SK-N-SH (cell line): Measurements from ENCODE around the gene PRR12. TPM values are rescaled to one million over a fixed set of nuclear protein-coding genes. Genes with fewer than 3 reads are reported as not detected.

Experiments used
- CTCF ChIA-PET: fragments of 300-600, 350-600 bp; formaldehyde crosslinking; extraction: SDS; loops from one replicate; lab custom pipeline; 2021; lab: Yijun Ruan, JAX
- POLR2A ChIA-PET: fragments of 350-600 bp; sonication (Branson Sonifier 250); formaldehyde crosslinking; extraction: SDS; loops from one replicate; lab custom pipeline; 2020; ENCODE audit warnings: antibody characterized with exemption, inconsistent platforms; lab: Yijun Ruan, JAX
- DNase-seq: peaks from one replicate; pipeline ENCODE4 v3.0.0; 2012
- H2AFZ ChIP-seq: fragments of 200-600 bp; sonication (generic); 2 replicates; pipeline ENCODE4 v1.8.1; 2016; ENCODE audit warnings: antibody characterized with exemption, mild to moderate bottlenecking, low read depth
- H3F3A ChIP-seq: fragments of 200-600 bp; sonication (generic); replicated peaks from 2 replicates; pipeline ENCODE3; 2016; ENCODE audit warnings: antibody characterized with exemption, mild to moderate bottlenecking; ENCODE audit not compliant: insufficient read depth
- H3K27ac ChIP-seq, 2 experiments: fragments of 200-500 bp in 1 of 2; fragments of 200-600 bp in 1 of 2; sonication (Bioruptor generic) in 1 of 2; sonication (generic), shearing (Covaris generic) in 1 of 2; 2 replicates each; pipeline versions ENCODE4 v1.5.1 to v1.6.1; 2014 to 2016; ENCODE audit warnings: low read depth in 2 of 2, inconsistent platforms in 1 of 2, low read length in 1 of 2, mild to moderate bottlenecking in 1 of 2, mixed read lengths in 1 of 2
- H3K27me3 ChIP-seq: fragments of 200-600 bp; sonication (generic), shearing (Covaris generic); 2 replicates; pipeline ENCODE4 v1.6.1; 2016; ENCODE audit warnings: mixed run types; ENCODE audit not compliant: insufficient read depth
- H3K36me3 ChIP-seq, 2 experiments: fragments of 200-500 bp in 1 of 2; fragments of 200-600 bp in 1 of 2; sonication (Bioruptor generic) in 1 of 2; sonication (generic) in 1 of 2; replicated peaks in 1 of 2; 2 replicates each; pipeline versions ENCODE3 to v1.5.1; 2014 to 2016; ENCODE audit warnings: low read length in 1 of 2, mild to moderate bottlenecking in 1 of 2; ENCODE audit not compliant: insufficient read depth in 2 of 2, control insufficient read depth in 1 of 2
- H3K4me1 ChIP-seq, 2 experiments: fragments of 200-500 bp in 1 of 2; fragments of 200-600 bp in 1 of 2; sonication (Bioruptor generic) in 1 of 2; sonication (generic), shearing (Covaris generic) in 1 of 2; 2 replicates each; pipeline versions ENCODE4 v1.5.1 to v1.6.1; 2014 to 2016; ENCODE audit warnings: low read depth in 1 of 2, low read length in 1 of 2, mixed run types in 1 of 2; ENCODE audit not compliant: insufficient read depth in 2 of 2, control insufficient read depth in 1 of 2
- H3K4me2 ChIP-seq: fragments of 200-600 bp; sonication (generic), shearing (Covaris generic); 2 replicates; pipeline ENCODE4 v1.6.1; 2017; ENCODE audit warnings: mixed run types
- H3K4me3 ChIP-seq, 2 experiments: fragments of 200-500 bp in 1 of 2; fragments of 200-600 bp in 1 of 2; sonication (Bioruptor generic) in 1 of 2; sonication (generic), shearing (Covaris generic) in 1 of 2; 2 replicates each; pipeline versions ENCODE4 v1.5.1 to v1.8.1; 2014 to 2016; ENCODE audit warnings: low read depth in 2 of 2, inconsistent platforms in 1 of 2, low read length in 1 of 2, mild to moderate bottlenecking in 1 of 2, mixed read lengths in 1 of 2, moderate library complexity in 1 of 2
- H3K79me2 ChIP-seq: fragments of 200-600 bp; sonication (generic); 2 replicates; pipeline ENCODE4 v1.8.1; 2017; ENCODE audit warnings: mild to moderate bottlenecking; ENCODE audit not compliant: insufficient read depth
- H3K9ac ChIP-seq: fragments of 200-600 bp; sonication (generic); 2 replicates; pipeline ENCODE4 v1.6.1; 2017; ENCODE audit warnings: mixed run types
- H3K9me2 ChIP-seq: fragments of 200-600 bp; sonication (generic); 2 replicates; pipeline ENCODE4 v1.6.1; 2017; ENCODE audit warnings: mixed run types
- H3K9me3 ChIP-seq: fragments of 200-600 bp; sonication (generic); 2 replicates; pipeline ENCODE4 v1.6.1; 2017; ENCODE audit warnings: mixed run types, mild to moderate bottlenecking, moderate library complexity
- H4K20me1 ChIP-seq: fragments of 200-600 bp; sonication (generic); 2 replicates; pipeline ENCODE4 v1.6.1; 2017; ENCODE audit warnings: mild to moderate bottlenecking, mixed run types; ENCODE audit not compliant: insufficient read depth
- CHD2 ChIP-seq: fragments of 150-350 bp; IDR thresholded peaks from 2 replicates; pipeline ENCODE4 v1.6.1; 2018; ENCODE audit warnings: low read length; ENCODE audit not compliant: partially characterized antibody
- CTCF ChIP-seq: fragments of 200-600 bp; sonication (generic); IDR thresholded peaks from 2 replicates; pipeline ENCODE4 v1.6.1; 2017; ENCODE audit warnings: antibody characterized with exemption, mild to moderate bottlenecking, moderate library complexity
- EZH2phosphoT487 ChIP-seq: fragments of 200-600 bp; sonication (generic); IDR thresholded peaks from 2 replicates; pipeline ENCODE4 v1.6.1; 2017; ENCODE audit warnings: low read depth, mixed run types, mild to moderate bottlenecking, antibody characterized with exemption, moderate library complexity, borderline replicate concordance
- FOSL2 ChIP-seq: IDR thresholded peaks from 2 replicates; pipeline ENCODE4 v1.4.0; 2012; ENCODE audit warnings: low read depth, mild to moderate bottlenecking, moderate library complexity, borderline replicate concordance
- FOXM1 ChIP-seq: IDR thresholded peaks from 2 replicates; pipeline ENCODE4 v1.4.0; 2012; ENCODE audit warnings: low read depth, mild to moderate bottlenecking
- GATA2 ChIP-seq: sonication (generic); formaldehyde crosslinking; IDR thresholded peaks from 2 replicates; pipeline ENCODE4 v1.5.0; 2020; ENCODE audit warnings: mild to moderate bottlenecking, missing genetic modification reagents
- MAX ChIP-seq: IDR thresholded peaks from 2 replicates; pipeline ENCODE4 v1.4.0; 2012; ENCODE audit warnings: low read depth
- MXI1 ChIP-seq: IDR thresholded peaks from 2 replicates; pipeline ENCODE4 v1.6.1; 2012; ENCODE audit warnings: mild to moderate bottlenecking, low read depth, low read length, improper control_type of control experiment
- PBX3 ChIP-seq: IDR thresholded peaks from 2 replicates; pipeline ENCODE4; 2012
- RAD21 ChIP-seq: IDR thresholded peaks from 2 replicates; pipeline ENCODE4 v1.6.1; 2012; ENCODE audit warnings: mild to moderate bottlenecking, low read length
- RXRA ChIP-seq: IDR thresholded peaks from 2 replicates; pipeline ENCODE4 v1.4.0; 2012; ENCODE audit warnings: low read depth, mild to moderate bottlenecking, borderline replicate concordance
- SIN3A ChIP-seq: IDR thresholded peaks from 2 replicates; pipeline ENCODE4 v1.6.1; 2012; ENCODE audit warnings: low read depth, mild to moderate bottlenecking, low read length, moderate library complexity, borderline replicate concordance
- SMC3 ChIP-seq: IDR thresholded peaks from 2 replicates; pipeline ENCODE4 v1.6.1; 2012; ENCODE audit warnings: low read depth, low read length, improper control_type of control experiment
- TAF1 ChIP-seq: IDR thresholded peaks from 2 replicates; pipeline ENCODE4 v1.6.1; 2012; ENCODE audit warnings: low read depth, mild to moderate bottlenecking, low read length, moderate library complexity, borderline replicate concordance
- TCF12 ChIP-seq: IDR thresholded peaks from 2 replicates; pipeline ENCODE4 v1.4.0; 2012
- YY1 ChIP-seq: IDR thresholded peaks from 2 replicates; pipeline ENCODE4 v1.4.0; 2012; ENCODE audit warnings: low read depth, mild to moderate bottlenecking
- WGBS: methylation state at CpG from one replicate; pipeline ENCODE4 v1.1.6; 2017; ENCODE audit warnings: low lambda C conversion rate; 5-methylcytosine and 5-hydroxymethylcytosine counted together
- polyA plus RNA-seq, 3 experiments: library from polyadenylated mRNA; depleted of rRNA; stranded (reverse); fragments of >200 nt; gene quantifications; 2 replicates each; pipeline ENCODE4 v1.2.3, GENCODE V29; 2012
- TF ChIP-seq, protein P1 (sequence below): IDR thresholded peaks from 2 replicates; pipeline ENCODE4 v1.4.0; 2012; ENCODE audit warnings: low read depth, borderline replicate concordance

The PRR12 gene
- polyA plus RNA-seq, 1 of the 3 experiments (the other 2 are of a cell fraction): 1.7 TPM

- Histone ChIP-seq H3K79me2 (no peaks in the 10 kb centered on the region), H3K4me3 (no peak overlapping the region), H3K9ac (no peak overlapping the region), H3K36me3 (peaks cover 21 to 79% of the 10 kb centered on the region in 2 experiments), H3K9me3 (no peaks in the 10 kb centered on the region), H3K27ac (no peak overlapping the region), H3F3A (peaks cover 10% of the 10 kb centered on the region), H3K27me3 (no peaks in the 10 kb centered on the region), H2AFZ (no peak overlapping the region), H3K9me2 (no peaks in the 10 kb centered on the region), H4K20me1 (0 out of 2 replicates have a peak, but pooled peaks cover 7% of the 10 kb centered on the region), H3K4me2 (no peak overlapping the region), H3K4me1 (no peaks in the 10 kb centered on the region)
- ChIA-PET POLR2A (interaction anchor here (1.6 kb wide), 1 partner anchor 10 kb away, joined by 8 read pairs; no protein-coding TSS in a partner anchor), CTCF (interaction anchor here (0.7 to 5.5 kb wide), 4 partner anchors 14 to 23 kb away, joined by 3 to 26 read pairs (median 4); no protein-coding TSS in a partner anchor)
- 93% methylated on average over 19 of the region's 22 CpGs for WGBS
- no peak for DNase-seq
- no peak for TF ChIP-seq PBX3
- no peak for TF ChIP-seq FOXM1
- TF ChIP-seq FOSL2: no peak
- no peak for TF ChIP-seq SMC3
- no peak for TF ChIP-seq MXI1
- TF ChIP-seq, protein P1, sequence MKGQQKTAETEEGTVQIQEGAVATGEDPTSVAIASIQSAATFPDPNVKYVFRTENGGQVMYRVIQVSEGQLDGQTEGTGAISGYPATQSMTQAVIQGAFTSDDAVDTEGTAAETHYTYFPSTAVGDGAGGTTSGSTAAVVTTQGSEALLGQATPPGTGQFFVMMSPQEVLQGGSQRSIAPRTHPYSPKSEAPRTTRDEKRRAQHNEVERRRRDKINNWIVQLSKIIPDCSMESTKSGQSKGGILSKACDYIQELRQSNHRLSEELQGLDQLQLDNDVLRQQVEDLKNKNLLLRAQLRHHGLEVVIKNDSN: no peak
- no peak for TF ChIP-seq EZH2phosphoT487
- no peak for TF ChIP-seq TAF1
- TF ChIP-seq SIN3A: no peak
- TF ChIP-seq RAD21: no peak
- TF ChIP-seq YY1: no peak
- TF ChIP-seq TCF12: no peak
- no peak for TF ChIP-seq CTCF
- no peak for TF ChIP-seq RXRA
- TF ChIP-seq CHD2: no peak
- TF ChIP-seq GATA2: no peak
- no peak for TF ChIP-seq MAX
Observed at GRCh38 chr19:49657493-49658138, 66.6 kb downstream of the PRR12 start.
